ENCODE data around the gene KCNK7. TPM values are rescaled to one million over a fixed set of nuclear protein-coding genes. Genes with fewer than 3 reads are reported as not detected.

Gene KCNK7
- total RNA-seq, 2 donors from 2014 or later = 2.3 to 2.8 TPM

DNA sequence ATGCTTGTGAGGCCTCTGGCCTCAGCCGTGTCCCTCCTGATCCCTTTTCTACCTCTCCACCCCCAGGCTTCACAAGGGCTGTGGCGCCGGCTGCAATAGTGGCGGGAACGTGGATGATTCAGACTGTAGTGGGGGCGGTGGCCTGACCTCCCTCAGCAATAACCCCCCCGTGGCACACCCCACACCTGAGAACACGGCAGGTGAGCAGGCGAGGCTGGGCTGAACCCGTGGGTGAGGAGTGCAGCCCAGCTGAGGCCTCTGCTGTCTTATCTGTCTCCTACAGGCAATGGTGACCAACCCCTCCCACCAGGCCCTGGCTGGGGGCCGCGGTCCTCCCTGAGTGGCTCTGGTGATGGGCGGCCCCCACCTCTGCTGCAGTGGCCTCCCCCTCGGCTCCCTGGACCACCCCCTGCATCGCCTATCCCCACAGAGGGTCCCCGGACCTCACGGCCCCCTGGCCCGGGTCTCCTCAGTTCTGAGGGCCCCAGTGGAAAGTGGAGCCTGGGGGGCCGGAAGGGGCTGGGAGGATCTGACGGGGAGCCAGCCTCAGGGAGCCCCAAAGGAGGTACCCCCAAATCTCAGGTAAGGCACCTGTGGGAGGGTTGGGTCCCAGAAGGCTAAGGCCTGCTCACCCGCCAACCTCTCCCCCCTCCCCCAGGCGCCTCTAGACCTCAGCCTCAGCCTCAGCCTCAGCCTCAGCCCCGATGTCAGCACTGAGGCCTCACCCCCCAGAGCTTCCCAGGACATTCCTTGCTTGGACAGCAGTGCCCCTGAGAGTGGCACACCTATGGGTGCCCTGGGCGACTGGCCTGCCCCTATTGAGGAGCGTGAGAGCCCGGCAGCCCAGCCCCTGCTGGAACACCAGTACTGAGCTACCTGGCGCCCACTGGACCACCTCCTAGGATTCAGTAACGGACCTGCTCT, 40.8 kb upstream of the KCNK7 start:
- DNase-seq (ENCODE audit: low spot score) = no peak
- no peaks in the 10 kb centered on the region for H3K9me3 Mint-ChIP-seq
- peak overlapping the region; percentile 95 to 96 for H3K27ac Mint-ChIP-seq
- H3K4me3 Mint-ChIP-seq = peak overlapping the region; percentile 42
- ATAC-seq = no peak
- no peaks in the 10 kb centered on the region for H3K27me3 Mint-ChIP-seq
- no peaks in the 10 kb centered on the region for H3K36me3 Mint-ChIP-seq
- H3K4me1 Mint-ChIP-seq (ENCODE audit: low read depth in 2 of 2) = peaks cover 44 to 51% of the 10 kb centered on the region in 2 donors

GRCh38 chr11:65634905-65635731, 39.5 kb upstream of the KCNK7 start:
- H3K4me3 Mint-ChIP-seq = no peak overlapping the region
- peak overlapping the region in 1 of 2 donors; percentile 95 for H3K27ac Mint-ChIP-seq
- H3K4me1 Mint-ChIP-seq (ENCODE audit: low read depth in 2 of 2) = peaks cover 38 to 44% of the 10 kb centered on the region in 2 donors
- no peaks in the 10 kb centered on the region for H3K27me3 Mint-ChIP-seq
- no peak for ATAC-seq
- no peak for DNase-seq (ENCODE audit: low spot score)
- H3K9me3 Mint-ChIP-seq = no peaks in the 10 kb centered on the region
- H3K36me3 Mint-ChIP-seq = no peaks in the 10 kb centered on the region

DNA sequence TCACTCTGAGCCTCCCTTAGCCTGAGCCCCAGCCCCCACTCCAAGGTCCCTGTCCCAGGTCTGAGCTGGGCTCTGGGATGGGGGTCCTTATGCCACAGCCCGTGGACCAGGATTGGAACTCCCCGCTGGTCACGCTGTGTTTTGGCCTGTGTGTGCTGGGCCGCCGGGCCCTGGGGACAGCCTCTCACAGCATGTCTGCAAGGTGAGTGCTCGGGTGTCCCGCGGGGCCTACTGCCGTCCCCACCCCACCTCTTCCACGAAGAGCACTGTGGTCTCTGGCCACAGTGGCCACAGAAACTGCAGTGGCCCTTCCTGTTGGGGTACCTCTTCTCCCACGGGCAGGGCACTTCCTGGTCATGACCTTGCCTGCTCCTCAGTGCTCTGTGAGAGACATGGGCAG, 38.8 kb upstream of the KCNK7 start:
- Mint-ChIP-seq H3K9me3 (no peaks in the 10 kb centered on the region), H3K27ac (peak overlapping the region; percentile 75 to 95), H3K4me1 (ENCODE audit: low read depth in 2 of 2) (peaks cover 31 to 37% of the 10 kb centered on the region in 2 donors), H3K36me3 (no peaks in the 10 kb centered on the region), H3K27me3 (no peaks in the 10 kb centered on the region), H3K4me3 (peak overlapping the region; percentile 44)
- ATAC-seq = no peak
- no peak for DNase-seq (ENCODE audit: low spot score)

- ATAC-seq (no peak), DNase-seq (ENCODE audit: low spot score) (no peak)
- H3K9me3 Mint-ChIP-seq = no peaks in the 10 kb centered on the region
- H3K36me3 Mint-ChIP-seq = no peaks in the 10 kb centered on the region
- H3K27me3 Mint-ChIP-seq = no peaks in the 10 kb centered on the region
- H3K4me3 Mint-ChIP-seq = peak overlapping the region; percentile 60
- peaks cover 30 to 36% of the 10 kb centered on the region in 2 donors for H3K4me1 Mint-ChIP-seq (ENCODE audit: low read depth in 2 of 2)
- peak overlapping the region; percentile 75 to 95 for H3K27ac Mint-ChIP-seq
Measured at GRCh38 chr11:65634109-65634436, 38.5 kb upstream of the KCNK7 start.

DNA sequence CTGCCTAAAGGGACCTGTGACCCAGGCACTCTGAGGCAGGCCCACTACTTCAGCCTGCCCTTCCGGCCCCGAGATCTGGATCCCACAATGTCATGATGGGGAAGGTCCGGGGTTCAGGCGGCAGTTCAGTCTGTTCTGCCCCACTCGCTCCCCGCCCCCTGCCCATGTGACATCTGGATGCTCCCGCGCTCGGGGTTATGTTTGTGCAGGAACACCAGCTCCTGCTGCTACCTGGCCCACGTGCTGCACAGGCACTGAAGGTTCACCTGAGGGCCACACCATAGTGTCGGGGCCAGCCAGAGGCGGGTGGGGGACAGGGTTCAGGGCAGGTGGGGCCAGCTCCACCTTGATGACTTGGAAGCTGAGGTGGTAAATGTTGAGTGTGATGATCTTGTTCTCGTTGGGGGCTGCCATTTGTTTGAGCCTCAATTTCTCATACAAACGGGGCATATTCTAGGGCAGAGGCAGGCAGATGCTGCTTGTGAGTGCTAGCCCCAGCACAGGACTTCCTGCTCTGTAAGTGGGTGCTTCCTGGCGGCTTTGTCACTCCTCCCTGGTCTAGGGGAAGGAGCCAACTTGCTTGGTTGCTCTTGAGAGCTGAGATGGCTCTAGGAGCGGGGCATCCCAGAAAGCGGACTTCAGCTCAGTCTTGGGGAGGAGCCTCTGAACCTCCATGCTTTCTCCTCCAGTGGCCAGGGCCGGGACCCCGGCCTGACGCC, 37.9 kb upstream of the KCNK7 start:
- H3K27ac Mint-ChIP-seq = peak overlapping the region; percentile 75 to 95
- no peaks in the 10 kb centered on the region for H3K9me3 Mint-ChIP-seq
- no peaks in the 10 kb centered on the region for H3K36me3 Mint-ChIP-seq
- no peaks in the 10 kb centered on the region for H3K27me3 Mint-ChIP-seq
- peak overlapping the region; percentile 60 for H3K4me3 Mint-ChIP-seq
- ATAC-seq (no peak), DNase-seq (ENCODE audit: low spot score) (no peak)
- H3K4me1 Mint-ChIP-seq (ENCODE audit: low read depth in 2 of 2) = peaks cover 24 to 31% of the 10 kb centered on the region in 2 donors

DNA sequence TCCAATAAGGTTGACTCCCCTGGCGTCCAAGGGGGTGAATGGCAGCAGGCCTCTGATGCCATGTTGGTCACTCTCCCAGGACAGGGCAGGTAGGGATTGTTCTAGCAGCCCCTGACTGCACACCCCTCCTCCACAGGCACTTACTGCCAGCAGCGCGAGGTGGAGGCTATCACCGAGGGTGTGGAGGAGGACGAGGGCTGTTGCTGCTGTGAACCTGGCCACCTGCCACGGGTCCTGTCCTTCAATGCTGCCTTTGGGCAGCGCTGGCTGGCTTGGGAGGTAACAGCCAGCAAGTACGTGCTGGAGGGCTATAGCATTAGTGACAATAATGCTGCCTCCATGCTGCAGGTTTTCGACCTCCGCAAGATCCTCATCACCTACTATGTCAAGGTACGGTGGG, 34.6 kb upstream of the KCNK7 start:
- Mint-ChIP-seq H3K4me3 (no peak overlapping the region), H3K27me3 (no peaks in the 10 kb centered on the region)

DNA sequence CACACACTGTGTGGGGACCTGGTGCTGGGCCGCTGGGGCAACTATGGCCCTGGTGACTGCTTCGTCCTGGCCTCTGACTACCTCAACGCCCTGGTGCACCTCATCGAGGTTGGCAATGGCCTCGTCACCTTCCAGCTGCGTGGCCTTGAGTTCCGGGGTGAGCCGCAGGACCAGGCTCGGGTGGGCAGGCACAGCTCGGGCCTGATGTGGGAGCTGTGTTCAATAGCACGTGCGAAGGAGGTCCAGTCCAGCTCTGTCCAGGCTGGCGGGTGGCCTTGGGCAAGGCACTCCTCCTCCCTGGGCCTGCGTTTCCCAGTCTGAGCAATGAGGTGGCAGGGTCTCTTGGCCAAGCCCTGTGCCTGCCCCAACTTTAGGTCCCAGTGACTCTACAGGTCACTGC, 34.0 kb upstream of the KCNK7 start:
- DNase-seq (ENCODE audit: low spot score) (no peak), ATAC-seq (no peak)
- H3K9me3 Mint-ChIP-seq = no peaks in the 10 kb centered on the region
- H3K27me3 Mint-ChIP-seq = no peaks in the 10 kb centered on the region
- no peaks in the 10 kb centered on the region for H3K36me3 Mint-ChIP-seq
- no peak overlapping the region for H3K4me3 Mint-ChIP-seq
- peaks cover 11 to 21% of the 10 kb centered on the region in 2 donors for H3K4me1 Mint-ChIP-seq (ENCODE audit: low read depth in 2 of 2)
- no peak overlapping the region for H3K27ac Mint-ChIP-seq

More for the DNA sequence above, 34.6 kb upstream of the KCNK7 start:
- no peak overlapping the region for H3K27ac Mint-ChIP-seq
- ATAC-seq = no peak
- H3K9me3 Mint-ChIP-seq = no peaks in the 10 kb centered on the region
- H3K36me3 Mint-ChIP-seq = no peaks in the 10 kb centered on the region
- DNase-seq (ENCODE audit: low spot score) = no peak
- peaks cover 11 to 23% of the 10 kb centered on the region in 2 donors for H3K4me1 Mint-ChIP-seq (ENCODE audit: low read depth in 2 of 2)

DNA sequence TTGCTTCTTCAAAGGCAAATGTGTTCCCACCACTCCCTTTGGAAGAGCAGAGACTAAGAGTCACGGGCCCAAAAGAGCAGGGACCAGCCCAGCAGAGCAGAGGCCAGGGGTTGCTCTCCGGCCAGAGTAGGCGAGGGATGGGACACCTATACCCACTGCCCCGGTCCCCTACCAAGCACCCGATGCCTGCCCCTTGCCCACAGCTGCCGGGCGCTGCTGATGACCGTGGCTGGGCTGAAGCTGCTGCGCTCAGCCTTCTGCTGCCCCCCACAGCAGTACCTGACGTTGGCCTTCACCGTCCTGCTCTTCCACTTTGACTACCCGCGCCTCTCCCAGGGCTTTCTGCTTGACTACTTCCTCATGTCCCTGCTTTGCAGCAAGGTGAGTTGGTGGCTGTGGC, 31.6 kb upstream of the KCNK7 start:
- no peaks in the 10 kb centered on the region for H3K27me3 Mint-ChIP-seq
- no peaks in the 10 kb centered on the region for H3K9me3 Mint-ChIP-seq
- ATAC-seq = no peak
- H3K4me3 Mint-ChIP-seq = no peak overlapping the region
- H3K36me3 Mint-ChIP-seq = no peaks in the 10 kb centered on the region
- peaks cover 0 to 12% of the 10 kb centered on the region in 2 donors for H3K4me1 Mint-ChIP-seq (ENCODE audit: low read depth in 2 of 2)
- H3K27ac Mint-ChIP-seq = no peak overlapping the region
- DNase-seq (ENCODE audit: low spot score) = no peak

GRCh38 chr11:65625628-65626342, 30.2 kb upstream of the KCNK7 start:
- no peak overlapping the region for H3K4me3 Mint-ChIP-seq
- no peaks in the 10 kb centered on the region for H3K9me3 Mint-ChIP-seq
- no peaks in the 10 kb centered on the region for H3K27me3 Mint-ChIP-seq
- ATAC-seq = peak; percentile 71 to 82
- H3K4me1 Mint-ChIP-seq (ENCODE audit: low read depth in 2 of 2) = peaks cover 0 to 18% of the 10 kb centered on the region in 2 donors
- H3K36me3 Mint-ChIP-seq = no peaks in the 10 kb centered on the region
- H3K27ac Mint-ChIP-seq = no peak overlapping the region
- peak; percentile 79 for DNase-seq (ENCODE audit: low spot score)

- H3K4me3 Mint-ChIP-seq = no peak overlapping the region
- peaks cover 0 to 18% of the 10 kb centered on the region in 2 donors for H3K4me1 Mint-ChIP-seq (ENCODE audit: low read depth in 2 of 2)
- H3K27me3 Mint-ChIP-seq = no peaks in the 10 kb centered on the region
- ATAC-seq (peak in 1 of 2 donors; percentile 10), DNase-seq (ENCODE audit: low spot score) (no peak)
- no peak overlapping the region for H3K27ac Mint-ChIP-seq
- H3K9me3 Mint-ChIP-seq = no peaks in the 10 kb centered on the region
- no peaks in the 10 kb centered on the region for H3K36me3 Mint-ChIP-seq
Measured at GRCh38 chr11:65624931-65625627, 29.5 kb upstream of the KCNK7 start.

DNA sequence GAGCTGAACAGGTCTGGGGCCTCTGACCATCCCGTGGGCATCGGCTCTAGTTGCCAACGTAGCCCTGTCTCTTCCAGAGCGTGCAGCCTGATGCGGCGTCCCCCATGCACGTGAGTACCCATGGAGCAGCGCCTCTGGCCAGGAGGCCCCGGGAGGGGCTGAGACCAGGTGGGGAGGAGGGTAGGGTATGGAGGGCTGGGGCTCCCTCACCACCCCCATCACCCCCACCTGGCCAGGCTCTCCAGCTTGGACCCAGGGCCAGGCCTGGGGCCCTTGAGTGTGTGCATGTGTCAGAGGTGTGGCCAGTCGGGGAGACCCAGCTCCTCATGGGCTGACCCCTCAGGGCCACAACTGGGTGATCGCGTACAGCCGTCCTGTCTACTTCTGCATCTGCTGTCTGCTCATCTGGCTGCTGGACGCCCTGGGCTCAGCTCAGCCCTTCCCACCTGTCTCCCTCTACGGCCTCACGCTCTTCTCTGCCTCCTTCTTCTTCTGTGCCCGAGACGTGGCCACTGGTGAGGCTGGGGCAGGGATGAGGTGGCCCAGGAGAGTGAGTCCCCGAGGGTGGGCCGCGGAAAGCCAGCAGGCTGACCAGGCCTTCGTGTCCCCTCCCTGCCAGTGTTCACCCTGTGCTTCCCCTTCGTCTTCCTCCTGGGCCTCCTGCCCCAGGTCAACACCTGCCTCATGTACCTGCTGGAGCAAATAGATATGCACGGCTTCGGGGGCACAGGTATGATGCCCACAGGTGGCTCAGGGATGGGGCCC, 28.4 kb upstream of the KCNK7 start:
- Mint-ChIP-seq H3K4me1 (ENCODE audit: low read depth in 2 of 2) (peaks cover 0 to 22% of the 10 kb centered on the region in 2 donors), H3K27ac (no peak overlapping the region), H3K9me3 (no peaks in the 10 kb centered on the region), H3K27me3 (no peaks in the 10 kb centered on the region), H3K36me3 (no peaks in the 10 kb centered on the region), H3K4me3 (no peak overlapping the region)
- ATAC-seq (no peak), DNase-seq (ENCODE audit: low spot score) (no peak)

DNA sequence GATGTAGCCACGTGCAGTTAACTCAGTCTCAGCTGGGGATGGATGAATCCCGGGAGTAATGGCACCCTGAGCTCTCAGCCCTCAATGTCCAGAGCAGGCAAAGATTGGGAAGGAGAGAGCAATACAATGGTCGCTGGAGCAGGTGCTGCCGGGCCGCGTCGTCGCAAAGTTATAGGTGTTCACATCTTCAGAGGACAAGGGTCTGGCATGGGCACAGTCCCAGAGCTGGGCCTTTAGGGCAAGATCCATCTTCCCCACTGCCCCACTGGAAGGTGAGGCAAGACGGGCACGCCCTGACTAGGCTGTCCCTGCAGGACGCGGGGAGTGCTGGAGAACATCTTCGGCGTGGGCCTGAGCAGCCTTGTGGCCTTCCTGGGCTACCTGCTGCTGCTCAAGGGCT, 27.6 kb upstream of the KCNK7 start:
- DNase-seq (ENCODE audit: low spot score) (no peak), ATAC-seq (no peak)
- no peaks in the 10 kb centered on the region for H3K9me3 Mint-ChIP-seq
- H3K27ac Mint-ChIP-seq = no peak overlapping the region
- peaks cover 0 to 22% of the 10 kb centered on the region in 2 donors for H3K4me1 Mint-ChIP-seq (ENCODE audit: low read depth in 2 of 2)
- no peaks in the 10 kb centered on the region for H3K36me3 Mint-ChIP-seq
- H3K4me3 Mint-ChIP-seq = no peak overlapping the region
- no peaks in the 10 kb centered on the region for H3K27me3 Mint-ChIP-seq
